CD4-positive, alpha-beta T cell treated with Interleukin-6 at 100 ng/mL for 8 hours (primary cell): ENCODE data around the gene SLC44A5.
"Not testable (repeated sequence)": the region's sequence is repeated elsewhere in the genome, so short reads cannot be mapped to it uniquely, and the experiment has no call there.

Experiments
- DNase-seq: peaks from one replicate; pipeline ENCODE4 v3.0.0-alpha.2; 2020; ENCODE audit warnings: mixed read lengths, low spot score

The SLC44A5 gene

GRCh38 chr1:75611014-75611413 is at the start of gene SLC44A5:
Gene SLC44A5, minus strand, starts transcription at chr1:75611114. Its CDS starts 69,667 bp downstream, at chr1:75541447.
- no peak for DNase-seq

- DNase-seq, result no peak
Observed at GRCh38 chr1:75655931-75656330, 45.0 kb upstream of the SLC44A5 start.

- not testable (repeated sequence) for DNase-seq
Observed at GRCh38 chr1:75647183-75647582, 36.3 kb upstream of the SLC44A5 start.

- not testable (repeated sequence) for DNase-seq
Observed at GRCh38 chr1:75645153-75645552, 34.2 kb upstream of the SLC44A5 start.

- DNase-seq, result no peak
Observed at GRCh38 chr1:75643460-75643859, 32.5 kb upstream of the SLC44A5 start.

GRCh38 chr1:75641325-75641724 is 30.4 kb upstream of the SLC44A5 start:
- no peak for DNase-seq

GRCh38 chr1:75640137-75640536 is 29.2 kb upstream of the SLC44A5 start:
- DNase-seq, result no peak

- DNase-seq, result no peak
Observed at GRCh38 chr1:75632350-75632949, 21.5 kb upstream of the SLC44A5 start.

GRCh38 chr1:75630998-75631397 is 20.1 kb upstream of the SLC44A5 start:
- DNase-seq, result no peak

- DNase-seq, result no peak
Observed at GRCh38 chr1:75630004-75630594, 19.2 kb upstream of the SLC44A5 start.

- no peak for DNase-seq
Observed at GRCh38 chr1:75625795-75626194, 14.9 kb upstream of the SLC44A5 start.

- no peak for DNase-seq
Observed at GRCh38 chr1:75618382-75618781, 7.5 kb upstream of the SLC44A5 start.

GRCh38 chr1:75616436-75617433 is 5.8 kb upstream of the SLC44A5 start:
- no peak for DNase-seq

GRCh38 chr1:75615613-75616435 is 4.9 kb upstream of the SLC44A5 start:
- no peak for DNase-seq

- no peak for DNase-seq
Observed at GRCh38 chr1:75614399-75614756, 3.5 kb upstream of the SLC44A5 start.

GRCh38 chr1:75613916-75614315 is 3.0 kb upstream of the SLC44A5 start:
- no peak for DNase-seq

GRCh38 chr1:75612976-75613375 is 2.1 kb upstream of the SLC44A5 start:
- DNase-seq, result no peak

- no peak for DNase-seq
Observed at GRCh38 chr1:75602486-75602885, 8.4 kb downstream of the SLC44A5 start.

GRCh38 chr1:75600781-75601180 is 10.1 kb downstream of the SLC44A5 start:
- no peak for DNase-seq

GRCh38 chr1:75594327-75594726 is 16.6 kb downstream of the SLC44A5 start:
- no peak for DNase-seq

- not testable (repeated sequence) for DNase-seq
Observed at GRCh38 chr1:75593457-75593856, 17.5 kb downstream of the SLC44A5 start.

- no peak for DNase-seq
Observed at GRCh38 chr1:75589637-75590036, 21.3 kb downstream of the SLC44A5 start.
